HepG2 (cell line): ENCODE measurements around the gene PLPPR3. TPM values are rescaled to one million over a fixed set of nuclear protein-coding genes. Genes with fewer than 3 reads are reported as not detected.

ENCODE experiments used
- HNRNPL ChIP-seq: fragments of 200-400 bp; formaldehyde crosslinking; IDR thresholded peaks from 2 replicates; pipeline ENCODE4 v1.6.1; 2017; ENCODE audit warnings: mild to moderate bottlenecking, low read depth, low read length
- HOXA3 ChIP-seq: sonication (generic); formaldehyde crosslinking; IDR thresholded peaks from 2 replicates; pipeline ENCODE4 v1.5.0; 2020; ENCODE audit warnings: missing genetic modification reagents
- MAF1 ChIP-seq: sonication (generic); formaldehyde crosslinking; IDR thresholded peaks from 2 replicates; pipeline ENCODE4 v1.5.0; 2020; ENCODE audit warnings: missing genetic modification reagents, borderline replicate concordance
- MAZ ChIP-seq, 2 experiments: sonication (generic) in 1 of 2; formaldehyde crosslinking in 1 of 2; IDR thresholded peaks; 2 replicates each; pipeline versions ENCODE4 v1.5.0 to v1.6.1; 2012 to 2020; ENCODE audit warnings: low read depth in 2 of 2, mild to moderate bottlenecking in 2 of 2, borderline replicate concordance in 1 of 2, improper control_type of control experiment in 1 of 2, low read length in 1 of 2, missing genetic modification reagents in 1 of 2, moderate library complexity in 1 of 2
- MEIS2 ChIP-seq: sonication (generic); formaldehyde crosslinking; IDR thresholded peaks from 2 replicates; pipeline ENCODE4 v1.9.0; 2021; ENCODE audit warnings: mild to moderate bottlenecking, missing genetic modification reagents
- ZBTB38 ChIP-seq: sonication (generic); formaldehyde crosslinking; IDR thresholded peaks from 2 replicates; pipeline ENCODE4 v1.5.1; 2020; ENCODE audit warnings: mild to moderate bottlenecking, missing genetic modification reagents
- ZHX1 ChIP-seq: sonication (generic); formaldehyde crosslinking; IDR thresholded peaks from 2 replicates; pipeline ENCODE4 v1.8.1; 2022; ENCODE audit warnings: low read depth, mild to moderate bottlenecking, missing genetic modification reagents
- ZNF3 ChIP-seq: IDR thresholded peaks from 2 replicates; pipeline ENCODE4 v1.7.0; 2017; ENCODE audit warnings: inconsistent platforms
- polyA plus RNA-seq, 8 experiments: library from polyadenylated mRNA; depleted of rRNA in 3 of 8; stranded (reverse) in 7 of 8; unstranded in 1 of 8; fragments of >200 nt; fragmentation: Illumina TruSeq in 4 of 8; extraction: Trizol in 4 of 8; gene quantifications; 2 replicates each; pipeline versions ENCODE4 v1.2.1 to v1.2.3, GENCODE V29; 2011 to 2016; ENCODE audit warnings: low read depth in 4 of 8, missing spikeins in 1 of 8, mixed read lengths in 1 of 8; ENCODE audit not compliant: insufficient read depth in 1 of 8
- total RNA-seq, 5 experiments: library from RNA; depleted of rRNA; stranded (reverse); fragments of >200 nt; fragmentation: Illumina TruSeq; extraction: Trizol; gene quantifications; 2 replicates each; pipeline ENCODE4 v1.2.3, GENCODE V29; 2016; ENCODE audit warnings: low read depth in 1 of 5
- TF ChIP-seq, protein P1 (sequence below): sonication (generic); formaldehyde crosslinking; IDR thresholded peaks from 2 replicates; pipeline ENCODE4 v1.5.1; 2020; ENCODE audit warnings: mild to moderate bottlenecking, missing genetic modification reagents, moderate library complexity
- TF ChIP-seq, protein P2 (sequence below), 2 experiments: sonication (generic) in 1 of 2; formaldehyde crosslinking in 1 of 2; IDR thresholded peaks; 2 replicates each; pipeline versions ENCODE4 v1.6.1 to v1.9.0; 2014 to 2022; ENCODE audit warnings: antibody characterized with exemption in 1 of 2, borderline replicate concordance in 1 of 2, inconsistent platforms in 1 of 2, low read depth in 1 of 2, missing genetic modification reagents in 1 of 2
- TF ChIP-seq, protein P3 (sequence below): sonication (generic); formaldehyde crosslinking; IDR thresholded peaks from 2 replicates; pipeline ENCODE4 v1.5.0; 2020; ENCODE audit warnings: mild to moderate bottlenecking, missing genetic modification reagents, moderate library complexity

The PLPPR3 gene
- total and polyA plus RNA-seq, 2 of the 13 experiments (the other 11 are each of a cell fraction or from before 2014, with no cell fraction given) = 0.07 to 0.16 TPM

DNA sequence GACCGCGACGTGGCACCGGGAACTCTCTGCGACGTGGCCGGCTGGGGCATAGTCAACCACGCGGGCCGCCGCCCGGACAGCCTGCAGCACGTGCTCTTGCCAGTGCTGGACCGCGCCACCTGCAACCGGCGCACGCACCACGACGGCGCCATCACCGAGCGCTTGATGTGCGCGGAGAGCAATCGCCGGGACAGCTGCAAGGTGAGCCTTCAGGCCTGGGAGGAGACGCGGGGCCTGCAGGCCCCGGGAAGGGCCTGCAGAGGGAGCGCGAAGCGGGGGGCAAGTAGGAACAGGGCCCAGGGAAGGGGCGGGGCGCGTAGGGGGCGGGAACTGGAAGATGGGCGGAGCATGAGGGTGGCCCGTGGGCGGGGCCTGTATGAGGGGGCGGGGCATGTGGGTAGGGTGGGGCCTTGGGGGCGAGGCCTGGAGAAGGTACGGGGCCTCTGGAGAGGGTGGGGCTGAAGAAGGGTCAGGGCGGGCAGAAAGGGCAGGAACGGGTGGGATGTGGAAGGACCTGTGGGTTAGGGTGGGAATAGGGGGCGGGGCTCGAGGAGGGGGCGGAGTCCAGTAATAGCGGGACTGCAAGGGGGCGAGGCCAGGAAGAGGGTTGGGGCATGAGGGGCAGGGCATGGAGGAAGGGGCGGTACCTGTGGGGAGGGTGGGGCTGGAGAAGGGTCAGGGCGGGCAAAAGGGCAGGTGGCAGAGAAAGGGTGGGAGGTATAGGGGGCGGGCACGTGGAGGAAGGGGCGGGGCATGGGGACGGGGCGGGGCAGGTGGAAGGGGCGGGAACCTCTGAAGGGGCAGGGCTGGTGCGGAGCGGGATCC lies 40.2 kb upstream of the PLPPR3 start (continued):
- TF ChIP-seq, protein P1, sequence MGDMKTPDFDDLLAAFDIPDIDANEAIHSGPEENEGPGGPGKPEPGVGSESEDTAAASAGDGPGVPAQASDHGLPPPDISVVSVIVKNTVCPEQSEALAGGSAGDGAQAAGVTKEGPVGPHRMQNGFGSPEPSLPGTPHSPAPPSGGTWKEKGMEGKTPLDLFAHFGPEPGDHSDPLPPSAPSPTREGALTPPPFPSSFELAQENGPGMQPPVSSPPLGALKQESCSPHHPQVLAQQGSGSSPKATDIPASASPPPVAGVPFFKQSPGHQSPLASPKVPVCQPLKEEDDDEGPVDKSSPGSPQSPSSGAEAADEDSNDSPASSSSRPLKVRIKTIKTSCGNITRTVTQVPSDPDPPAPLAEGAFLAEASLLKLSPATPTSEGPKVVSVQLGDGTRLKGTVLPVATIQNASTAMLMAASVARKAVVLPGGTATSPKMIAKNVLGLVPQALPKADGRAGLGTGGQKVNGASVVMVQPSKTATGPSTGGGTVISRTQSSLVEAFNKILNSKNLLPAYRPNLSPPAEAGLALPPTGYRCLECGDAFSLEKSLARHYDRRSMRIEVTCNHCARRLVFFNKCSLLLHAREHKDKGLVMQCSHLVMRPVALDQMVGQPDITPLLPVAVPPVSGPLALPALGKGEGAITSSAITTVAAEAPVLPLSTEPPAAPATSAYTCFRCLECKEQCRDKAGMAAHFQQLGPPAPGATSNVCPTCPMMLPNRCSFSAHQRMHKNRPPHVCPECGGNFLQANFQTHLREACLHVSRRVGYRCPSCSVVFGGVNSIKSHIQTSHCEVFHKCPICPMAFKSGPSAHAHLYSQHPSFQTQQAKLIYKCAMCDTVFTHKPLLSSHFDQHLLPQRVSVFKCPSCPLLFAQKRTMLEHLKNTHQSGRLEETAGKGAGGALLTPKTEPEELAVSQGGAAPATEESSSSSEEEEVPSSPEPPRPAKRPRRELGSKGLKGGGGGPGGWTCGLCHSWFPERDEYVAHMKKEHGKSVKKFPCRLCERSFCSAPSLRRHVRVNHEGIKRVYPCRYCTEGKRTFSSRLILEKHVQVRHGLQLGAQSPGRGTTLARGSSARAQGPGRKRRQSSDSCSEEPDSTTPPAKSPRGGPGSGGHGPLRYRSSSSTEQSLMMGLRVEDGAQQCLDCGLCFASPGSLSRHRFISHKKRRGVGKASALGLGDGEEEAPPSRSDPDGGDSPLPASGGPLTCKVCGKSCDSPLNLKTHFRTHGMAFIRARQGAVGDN (CRISPR knock-in tag) = 0 out of 2 replicates have a peak, but pooled peaks have one; percentile 11
- TF ChIP-seq HOXA3 (CRISPR knock-in tag) = peak; percentile 75
- 0 out of 2 replicates have a peak, but pooled peaks have one; percentile 7 for TF ChIP-seq MAZ (IDR thresholded peaks at IDR 0.05; ENCODE audit: borderline replicate concordance, low read depth, low read length)
- no peak for TF ChIP-seq MAZ (CRISPR knock-in tag; IDR thresholded peaks at IDR 0.05; ENCODE audit: low read depth)
- TF ChIP-seq, protein P2, sequence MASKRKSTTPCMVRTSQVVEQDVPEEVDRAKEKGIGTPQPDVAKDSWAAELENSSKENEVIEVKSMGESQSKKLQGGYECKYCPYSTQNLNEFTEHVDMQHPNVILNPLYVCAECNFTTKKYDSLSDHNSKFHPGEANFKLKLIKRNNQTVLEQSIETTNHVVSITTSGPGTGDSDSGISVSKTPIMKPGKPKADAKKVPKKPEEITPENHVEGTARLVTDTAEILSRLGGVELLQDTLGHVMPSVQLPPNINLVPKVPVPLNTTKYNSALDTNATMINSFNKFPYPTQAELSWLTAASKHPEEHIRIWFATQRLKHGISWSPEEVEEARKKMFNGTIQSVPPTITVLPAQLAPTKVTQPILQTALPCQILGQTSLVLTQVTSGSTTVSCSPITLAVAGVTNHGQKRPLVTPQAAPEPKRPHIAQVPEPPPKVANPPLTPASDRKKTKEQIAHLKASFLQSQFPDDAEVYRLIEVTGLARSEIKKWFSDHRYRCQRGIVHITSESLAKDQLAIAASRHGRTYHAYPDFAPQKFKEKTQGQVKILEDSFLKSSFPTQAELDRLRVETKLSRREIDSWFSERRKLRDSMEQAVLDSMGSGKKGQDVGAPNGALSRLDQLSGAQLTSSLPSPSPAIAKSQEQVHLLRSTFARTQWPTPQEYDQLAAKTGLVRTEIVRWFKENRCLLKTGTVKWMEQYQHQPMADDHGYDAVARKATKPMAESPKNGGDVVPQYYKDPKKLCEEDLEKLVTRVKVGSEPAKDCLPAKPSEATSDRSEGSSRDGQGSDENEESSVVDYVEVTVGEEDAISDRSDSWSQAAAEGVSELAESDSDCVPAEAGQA (IDR thresholded peaks at IDR 0.05; ENCODE audit: low read depth) = 0 out of 2 replicates have a peak, but pooled peaks have one; percentile 52
- TF ChIP-seq, protein P2 (CRISPR knock-in tag; IDR thresholded peaks at IDR 0.05; ENCODE audit: borderline replicate concordance) = no peak
- TF ChIP-seq MEIS2 (CRISPR knock-in tag) = no peak
- peak; percentile 93 for TF ChIP-seq ZBTB38 (CRISPR knock-in tag)
- TF ChIP-seq, protein P3, sequence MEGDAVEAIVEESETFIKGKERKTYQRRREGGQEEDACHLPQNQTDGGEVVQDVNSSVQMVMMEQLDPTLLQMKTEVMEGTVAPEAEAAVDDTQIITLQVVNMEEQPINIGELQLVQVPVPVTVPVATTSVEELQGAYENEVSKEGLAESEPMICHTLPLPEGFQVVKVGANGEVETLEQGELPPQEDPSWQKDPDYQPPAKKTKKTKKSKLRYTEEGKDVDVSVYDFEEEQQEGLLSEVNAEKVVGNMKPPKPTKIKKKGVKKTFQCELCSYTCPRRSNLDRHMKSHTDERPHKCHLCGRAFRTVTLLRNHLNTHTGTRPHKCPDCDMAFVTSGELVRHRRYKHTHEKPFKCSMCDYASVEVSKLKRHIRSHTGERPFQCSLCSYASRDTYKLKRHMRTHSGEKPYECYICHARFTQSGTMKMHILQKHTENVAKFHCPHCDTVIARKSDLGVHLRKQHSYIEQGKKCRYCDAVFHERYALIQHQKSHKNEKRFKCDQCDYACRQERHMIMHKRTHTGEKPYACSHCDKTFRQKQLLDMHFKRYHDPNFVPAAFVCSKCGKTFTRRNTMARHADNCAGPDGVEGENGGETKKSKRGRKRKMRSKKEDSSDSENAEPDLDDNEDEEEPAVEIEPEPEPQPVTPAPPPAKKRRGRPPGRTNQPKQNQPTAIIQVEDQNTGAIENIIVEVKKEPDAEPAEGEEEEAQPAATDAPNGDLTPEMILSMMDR = peak; percentile 16; the same call in 1 of the 2 replicates
- TF ChIP-seq MAF1 (CRISPR knock-in tag) = no peak
- TF ChIP-seq ZNF3 (CRISPR knock-in tag) = no peak
- TF ChIP-seq HNRNPL = 0 out of 2 replicates have a peak, but pooled peaks have one; percentile 26
- peak; percentile 81; the same call in 1 of the 2 replicates for TF ChIP-seq ZHX1
